DMS153 (cell line): ENCODE results near the gene GDNF.
"Not testable (repeated sequence)": the region's sequence is repeated elsewhere in the genome, so short reads cannot be mapped to it uniquely, and the experiment has no call there.

Experiments used
- DNase-seq: peaks from one replicate; lab custom pipeline; 2025; lab: John Stamatoyannopoulos, UW

GDNF gene, protein sequence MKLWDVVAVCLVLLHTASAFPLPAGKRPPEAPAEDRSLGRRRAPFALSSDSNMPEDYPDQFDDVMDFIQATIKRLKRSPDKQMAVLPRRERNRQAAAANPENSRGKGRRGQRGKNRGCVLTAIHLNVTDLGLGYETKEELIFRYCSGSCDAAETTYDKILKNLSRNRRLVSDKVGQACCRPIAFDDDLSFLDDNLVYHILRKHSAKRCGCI

DNA sequence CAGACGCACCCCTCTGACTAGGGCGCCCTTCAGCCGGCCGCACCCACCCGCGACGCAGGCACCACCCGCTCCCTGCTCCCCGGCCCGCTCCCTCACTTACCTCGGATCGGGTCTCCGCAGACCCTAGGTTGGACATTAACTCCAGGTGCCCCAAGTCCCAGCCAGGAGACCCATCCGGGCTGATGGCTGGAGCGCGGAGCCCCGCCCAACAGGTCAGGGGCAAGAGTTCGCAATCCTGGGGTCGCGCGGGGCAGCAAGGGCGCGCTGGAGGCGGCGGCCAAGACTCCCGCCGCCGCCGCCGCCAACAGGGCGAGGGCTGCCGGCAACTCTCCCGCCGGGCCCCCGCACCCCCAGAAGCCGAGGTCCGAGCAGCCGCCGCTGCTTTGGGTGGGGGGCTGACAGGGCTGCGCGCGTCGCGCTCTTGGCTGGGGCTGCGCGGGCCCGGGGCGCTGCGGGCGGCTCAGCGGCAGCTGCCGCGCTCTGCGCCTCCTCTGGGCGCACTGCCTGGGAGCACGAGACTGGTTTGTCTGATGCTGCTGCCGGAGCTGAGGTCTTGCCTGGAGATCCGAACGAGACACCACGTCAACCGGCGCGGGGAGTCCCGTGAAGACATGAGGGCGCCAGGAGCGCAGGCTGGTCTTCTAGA lies at the start of gene GDNF:
Gene GDNF, minus strand, starts transcription at position 635 of the 646 bp plus-strand sequence. CDS start 5,245 bp downstream, outside the sequence.
- no peak for DNase-seq

DNA sequence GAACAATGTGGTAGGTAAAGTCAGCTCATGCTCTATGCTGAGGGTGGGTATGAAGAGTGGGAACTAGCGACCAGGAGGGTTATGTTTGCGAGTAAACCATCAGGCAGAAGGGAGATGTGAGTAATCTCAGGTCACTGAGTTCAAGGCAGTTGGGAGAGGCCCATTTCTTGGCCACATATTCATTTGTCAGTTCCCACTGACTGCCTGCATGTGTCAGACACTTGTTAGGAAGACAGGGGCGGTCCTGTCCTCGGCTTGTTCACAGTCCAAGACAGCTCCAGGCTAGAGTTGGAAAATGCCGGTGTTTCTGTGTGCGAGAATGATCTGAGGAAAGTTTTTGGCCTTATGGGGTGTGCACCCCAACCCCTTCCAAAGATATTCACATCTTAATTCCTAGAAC lies 48.6 kb upstream of the GDNF start:
- no peak for DNase-seq

- DNase-seq, result no peak
Measured at GRCh38 chr5:37886242-37886905, 46.5 kb upstream of the GDNF start.

- no peak for DNase-seq
Measured at GRCh38 chr5:37882636-37883035, 42.8 kb upstream of the GDNF start.

DNA sequence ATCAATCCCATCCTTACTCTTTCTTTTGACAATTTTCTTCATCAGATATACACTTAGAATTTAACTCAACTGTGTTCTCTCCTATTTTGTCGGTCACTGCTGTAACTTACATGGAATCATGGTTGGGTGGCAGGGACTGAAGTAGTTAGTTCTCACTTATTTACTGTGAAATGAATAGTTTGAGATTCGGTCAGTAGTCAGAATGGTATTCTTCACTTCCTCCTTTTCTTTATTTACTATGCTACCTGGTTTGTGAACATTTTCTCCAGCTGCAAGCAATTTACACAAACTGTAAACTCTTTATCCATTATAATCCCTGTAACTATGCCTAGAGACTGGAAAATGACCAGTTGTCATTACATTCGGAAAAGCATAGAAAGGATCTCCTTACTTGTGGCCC lies 41.5 kb upstream of the GDNF start:
- no peak for DNase-seq

GRCh38 chr5:37876943-37877342 lies 37.1 kb upstream of the GDNF start:
- DNase-seq, result no peak

DNA sequence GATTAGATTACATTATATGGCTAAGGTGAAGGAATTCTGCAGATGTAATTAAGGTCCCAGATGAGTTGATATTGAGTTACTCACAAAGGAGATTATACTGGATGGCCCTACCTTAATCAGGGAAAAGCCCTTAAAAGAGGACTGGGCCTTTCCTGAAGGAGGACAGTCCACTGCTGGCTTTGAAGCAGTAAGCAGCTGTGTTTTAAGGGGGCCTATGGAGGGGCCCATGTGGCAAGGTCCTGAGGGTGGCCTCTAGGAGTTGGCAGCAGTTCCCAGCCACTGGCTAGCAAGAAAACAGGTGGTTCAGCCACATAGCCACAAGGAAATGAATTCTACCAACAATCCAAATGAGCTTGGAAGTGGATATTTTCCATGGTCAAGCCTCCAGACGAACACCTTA lies 36.4 kb upstream of the GDNF start:
- DNase-seq, result no peak

GRCh38 chr5:37875051-37875787 lies 35.4 kb upstream of the GDNF start:
- no peak for DNase-seq

- DNase-seq, result no peak
Measured at GRCh38 chr5:37873988-37874387, 34.1 kb upstream of the GDNF start.

DNA sequence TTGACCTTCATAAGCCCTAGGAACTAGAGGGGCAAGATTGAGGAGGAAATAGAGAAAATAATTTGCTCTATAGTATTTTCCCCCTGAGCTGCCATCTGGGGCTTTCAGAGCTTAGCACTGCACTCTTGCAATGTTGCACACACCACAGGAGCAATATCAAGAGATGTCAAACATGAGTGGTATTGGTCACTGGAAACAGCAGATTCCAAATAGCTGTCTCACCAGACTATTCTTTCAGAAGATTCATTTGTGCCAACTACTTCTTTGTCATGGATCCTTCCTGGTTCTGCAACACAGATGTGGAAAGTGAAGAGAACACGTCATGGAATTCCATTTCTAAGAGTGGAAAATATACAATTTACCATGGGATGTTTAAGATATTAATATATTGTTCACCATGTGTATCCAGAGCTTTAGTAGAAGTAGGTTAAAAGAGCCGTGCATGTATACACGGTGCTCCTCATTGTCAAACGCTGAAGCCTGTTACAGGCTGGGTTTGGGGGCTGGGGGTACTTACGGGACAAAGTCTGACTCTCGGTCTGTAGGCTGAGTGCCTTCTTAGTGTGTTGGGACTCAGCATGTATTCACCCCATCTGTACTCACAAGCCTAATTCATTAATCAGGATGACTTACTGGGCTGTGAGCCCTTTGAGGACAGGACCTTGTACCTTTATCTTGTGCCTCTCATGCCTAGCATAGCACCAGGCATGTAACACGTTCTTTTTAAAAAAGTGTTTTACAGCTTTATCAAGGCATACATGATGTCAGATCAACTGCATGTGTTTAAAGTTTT lies 31.4 kb upstream of the GDNF start:
- no peak for DNase-seq

DNA sequence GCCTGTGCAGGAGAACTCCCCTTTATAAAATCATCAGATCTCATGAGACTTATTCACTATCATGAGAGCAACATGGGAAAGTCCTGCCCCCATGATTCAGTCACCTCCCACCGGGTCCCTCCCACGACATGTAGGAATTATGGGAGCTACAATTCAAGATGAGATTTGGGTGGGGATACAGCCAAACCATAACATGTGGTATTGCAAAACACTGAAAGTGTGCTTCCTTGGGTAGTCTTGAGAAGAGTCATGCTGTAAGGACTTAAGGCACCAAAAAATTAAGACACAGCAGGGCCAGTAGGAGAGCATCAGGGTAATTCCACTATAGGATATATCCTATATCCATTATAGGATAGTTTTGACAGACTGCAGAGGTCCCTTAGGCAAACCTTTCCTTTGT lies 29.4 kb upstream of the GDNF start:
- no peak for DNase-seq

GRCh38 chr5:37867654-37868053 lies 27.8 kb upstream of the GDNF start:
- DNase-seq, result no peak

GRCh38 chr5:37862907-37863306 lies 23.1 kb upstream of the GDNF start:
- DNase-seq, result not testable (repeated sequence)

- no peak for DNase-seq
Measured at GRCh38 chr5:37860206-37860605, 20.4 kb upstream of the GDNF start.

- no peak for DNase-seq
Measured at GRCh38 chr5:37859805-37860204, 20.0 kb upstream of the GDNF start.

DNA sequence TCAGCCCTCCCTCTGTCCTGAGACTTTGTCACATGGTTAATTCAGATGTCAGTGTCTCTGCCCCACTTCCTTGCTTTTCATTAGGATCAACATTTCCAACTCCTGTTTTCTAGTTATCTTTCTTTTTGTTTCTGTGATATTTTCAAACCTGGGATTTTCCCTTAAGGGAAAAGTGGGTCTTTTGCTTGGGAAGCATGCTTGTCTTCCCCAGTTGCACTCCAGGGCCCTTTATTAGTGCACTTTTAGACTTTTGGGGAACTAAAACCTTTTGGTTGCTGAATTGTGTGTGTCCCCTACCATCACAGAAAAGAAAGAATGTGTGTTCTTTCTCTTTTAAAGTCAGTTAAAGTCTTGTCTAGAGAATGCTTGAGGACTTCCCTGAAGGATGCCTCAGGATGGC lies 18.4 kb upstream of the GDNF start:
- no peak for DNase-seq

DNA sequence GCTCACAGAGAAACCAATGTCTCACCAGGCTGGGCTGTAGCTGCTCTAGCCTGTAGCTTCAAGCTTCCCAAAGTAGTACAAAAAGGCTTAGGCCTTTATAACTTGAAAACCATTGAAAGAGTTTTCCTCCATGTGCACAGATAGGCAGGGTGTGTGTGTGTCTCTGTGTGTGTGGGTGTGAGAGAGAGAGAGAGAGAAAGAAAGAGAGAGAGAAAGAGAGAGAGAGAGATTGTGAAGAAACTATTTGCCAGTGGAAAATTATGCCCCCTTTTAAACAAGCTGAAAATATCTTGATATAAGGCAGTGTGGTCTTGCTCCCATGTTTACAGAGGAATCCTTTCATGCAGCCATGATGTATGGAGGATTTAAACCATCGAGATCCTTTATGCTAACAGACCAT lies 17.9 kb upstream of the GDNF start:
- no peak for DNase-seq

DNA sequence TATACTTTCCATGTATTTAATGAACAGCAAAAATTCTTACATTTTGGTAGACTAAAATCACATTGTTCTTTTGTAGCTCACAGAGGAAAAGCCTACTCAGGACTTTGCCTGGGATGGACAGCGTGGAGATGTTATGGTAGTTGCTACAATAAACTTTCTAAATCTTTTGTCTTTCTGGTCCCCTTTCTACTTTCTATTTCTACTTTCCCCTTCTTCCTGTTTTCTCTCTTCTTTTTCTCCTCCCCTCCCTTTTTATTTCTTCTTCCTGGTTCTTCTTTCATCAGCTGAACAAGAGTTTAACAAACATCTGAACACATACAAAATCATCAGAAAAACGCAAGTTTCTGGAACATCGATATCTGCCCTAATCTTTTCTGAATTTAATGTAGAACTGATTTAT lies 15.6 kb upstream of the GDNF start:
- no peak for DNase-seq

DNA sequence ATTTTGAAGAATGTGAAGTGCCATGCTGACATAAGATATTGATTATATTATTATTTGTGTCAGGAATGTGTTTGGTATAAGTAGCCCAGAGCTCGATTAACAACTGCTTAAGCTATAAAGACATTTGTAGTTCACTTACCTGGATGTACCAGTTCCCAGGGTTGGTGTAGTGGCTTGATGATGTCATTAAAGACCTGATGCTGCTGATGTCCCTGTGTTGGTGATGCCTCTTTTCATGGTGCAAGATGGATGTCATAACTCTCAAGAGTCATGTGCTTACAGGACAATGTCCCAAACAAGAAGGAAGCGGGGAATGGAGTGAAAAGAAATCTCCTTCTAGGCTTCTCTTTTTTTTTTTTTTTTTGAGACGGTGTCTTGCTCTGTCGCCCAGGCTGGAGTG lies 11.5 kb upstream of the GDNF start:
- no peak for DNase-seq

- no peak for DNase-seq
Measured at GRCh38 chr5:37850226-37850865, 10.5 kb upstream of the GDNF start.

DNA sequence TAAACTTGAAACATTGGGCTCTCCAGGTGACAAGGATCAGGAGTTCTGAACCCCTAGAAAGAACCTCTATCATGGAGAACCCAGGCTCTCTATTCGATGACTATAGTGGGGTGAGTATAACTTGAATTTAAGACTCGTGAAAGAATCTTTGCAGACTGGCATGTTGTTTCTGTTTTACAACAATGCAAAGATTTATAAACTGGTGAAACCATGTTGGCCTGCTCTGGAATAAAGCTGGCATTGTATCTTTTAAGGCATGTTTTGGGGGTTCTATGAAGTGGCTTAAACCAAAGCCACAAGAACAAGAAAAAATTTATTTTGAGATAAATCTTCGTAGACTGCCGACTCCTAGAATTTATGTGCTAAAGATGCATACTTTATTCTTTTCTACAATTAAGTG lies 9.8 kb upstream of the GDNF start:
- no peak for DNase-seq
